ENCODE data around the gene LMF1. TPM values are rescaled to one million over a fixed set of nuclear protein-coding genes. Genes with fewer than 3 reads are reported as not detected.
"Not testable (repeated sequence)": the region's sequence is repeated elsewhere in the genome, so short reads cannot be mapped to it uniquely, and the experiment has no call there.

The LMF1 gene
- total RNA-seq, 1 experiment from 2014 or later: 25.9 TPM

GRCh38 chr16:822174-822908 is 148.4 kb downstream of the LMF1 start:
- in situ Hi-C loops (cut with HindIII; ENCODE audit: low sequenced_read_pairs): no loop called here
- no peak for DNase-seq (ENCODE audit: low spot score)

- in situ Hi-C loops (cut with HindIII; ENCODE audit: low sequenced_read_pairs): no loop called here
- DNase-seq (ENCODE audit: low spot score): no peak
Measured at GRCh38 chr16:821751-822150, 149.0 kb downstream of the LMF1 start.

- in situ Hi-C loops (cut with HindIII; ENCODE audit: low sequenced_read_pairs): no loop called here
- DNase-seq (ENCODE audit: low spot score): no peak
Measured at GRCh38 chr16:820748-821147, 150.0 kb downstream of the LMF1 start.

GRCh38 chr16:820044-820408 is 150.8 kb downstream of the LMF1 start:
- in situ Hi-C loops (cut with HindIII; ENCODE audit: low sequenced_read_pairs); DNase-seq (ENCODE audit: low spot score): not testable (repeated sequence)

GRCh38 chr16:819336-820043 is 151.3 kb downstream of the LMF1 start:
- DNase-seq (ENCODE audit: low spot score): no peak
- in situ Hi-C loops (cut with HindIII; ENCODE audit: low sequenced_read_pairs): no loop called here

- in situ Hi-C loops (cut with HindIII; ENCODE audit: low sequenced_read_pairs): no loop called here
- no peak for DNase-seq (ENCODE audit: low spot score)
Measured at GRCh38 chr16:818592-818991, 152.2 kb downstream of the LMF1 start.

GRCh38 chr16:818132-818531 is 152.7 kb downstream of the LMF1 start:
- no peak for DNase-seq (ENCODE audit: low spot score)
- in situ Hi-C loops (cut with HindIII; ENCODE audit: low sequenced_read_pairs): no loop called here

- in situ Hi-C loops (cut with HindIII; ENCODE audit: low sequenced_read_pairs): no loop called here
- DNase-seq (ENCODE audit: low spot score): no peak
Measured at GRCh38 chr16:817001-817906, 153.5 kb downstream of the LMF1 start.

- DNase-seq (ENCODE audit: low spot score): no peak
- in situ Hi-C loops (cut with HindIII; ENCODE audit: low sequenced_read_pairs): no loop called here
Measured at GRCh38 chr16:815861-816260, 154.9 kb downstream of the LMF1 start.

- in situ Hi-C loops (cut with HindIII; ENCODE audit: low sequenced_read_pairs): no loop called here
- no peak for DNase-seq (ENCODE audit: low spot score)
Measured at GRCh38 chr16:814974-815373, 155.8 kb downstream of the LMF1 start.

GRCh38 chr16:813916-814412 is 156.8 kb downstream of the LMF1 start:
- in situ Hi-C loops (cut with HindIII; ENCODE audit: low sequenced_read_pairs): no loop called here
- DNase-seq (ENCODE audit: low spot score): no peak

- no peak for DNase-seq (ENCODE audit: low spot score)
- in situ Hi-C loops (cut with HindIII; ENCODE audit: low sequenced_read_pairs): no loop called here
Measured at GRCh38 chr16:813204-813915, 157.4 kb downstream of the LMF1 start.

GRCh38 chr16:808085-808386 is 162.7 kb downstream of the LMF1 start:
- DNase-seq (ENCODE audit: low spot score): no peak
- in situ Hi-C loops (cut with HindIII; ENCODE audit: low sequenced_read_pairs): no loop called here

- in situ Hi-C loops (cut with HindIII; ENCODE audit: low sequenced_read_pairs): no loop called here
- DNase-seq (ENCODE audit: low spot score): peak; percentile 91
Measured at GRCh38 chr16:807347-808084, 163.3 kb downstream of the LMF1 start.

- in situ Hi-C loops (cut with HindIII; ENCODE audit: low sequenced_read_pairs): no loop called here
- no peak for DNase-seq (ENCODE audit: low spot score)
Measured at GRCh38 chr16:805474-805873, 165.3 kb downstream of the LMF1 start.

GRCh38 chr16:804193-805048 is 166.4 kb downstream of the LMF1 start:
- in situ Hi-C loops (cut with HindIII; ENCODE audit: low sequenced_read_pairs): no loop called here
- no peak for DNase-seq (ENCODE audit: low spot score)

- in situ Hi-C loops (cut with HindIII; ENCODE audit: low sequenced_read_pairs): no loop called here
- DNase-seq (ENCODE audit: low spot score): no peak
Measured at GRCh38 chr16:803754-804080, 167.1 kb downstream of the LMF1 start.

Data from G401 (cell line).